Right lobe of liver (tissue), 4 donors: ENCODE measurements around the gene KIF4A.

Source experiments
- CTCF ChIP-seq, 4 donors: fragments of 200-600 bp in 3 of 4; fragments of 450-650 bp in 1 of 4; IDR thresholded peaks; one replicate each; pipeline versions ENCODE4 v1.5.1 to v1.8.0; 2016 to 2022; ENCODE audit warnings: antibody characterized with exemption in 4 of 4, mild to moderate bottlenecking in 2 of 4
- POLR2A ChIP-seq: fragments of 450-650 bp; IDR thresholded peaks from one replicate; pipeline ENCODE4 v1.6.1; 2017; ENCODE audit warnings: antibody characterized with exemption, mild to moderate bottlenecking
- donor health status: DM: no; HTN: no; CAD: no.
- donor health status: DM: no; HTN: no; CAD: no.
- donor health status: DM: no; HTN: yes; CAD: no.

GRCh38 chrX:70402721-70403120 lies 112.8 kb downstream of the KIF4A start:
- TF ChIP-seq CTCF (IDR thresholded peaks at IDR 0.05) (no peak), POLR2A (no peak)
